K562 (cell line): ENCODE data around the gene MANEAL. TPM values are rescaled to one million over a fixed set of nuclear protein-coding genes. Genes with fewer than 3 reads are reported as not detected.

Experiments used
- ATF1 ChIP-seq, 2 experiments: fragments of 450-650 bp in 1 of 2; IDR thresholded peaks; 2 replicates each; pipeline ENCODE4 v1.6.1; 2016; ENCODE audit warnings: missing compliant biosample characterization in 1 of 2, missing genetic modification characterization in 1 of 2
- CAMTA2 ChIP-seq: fragments of 250-450 bp; sonication (Bioruptor Pico); conservative IDR thresholded peaks from 2 replicates; pipeline ENCODE4 v1.5.1; 2022
- CREB3 ChIP-seq: fragments of 450-650 bp; conservative IDR thresholded peaks from 2 replicates; pipeline ENCODE4 v1.6.1; 2016; ENCODE audit warnings: missing genetic modification characterization, low read depth, mild to moderate bottlenecking, missing compliant biosample characterization, moderate library complexity
- ELF4 ChIP-seq: fragments of 450-650 bp; formaldehyde crosslinking; IDR thresholded peaks from 2 replicates; pipeline ENCODE4 v1.4.0; 2022; ENCODE audit warnings: missing genetic modification characterization
- EP400 ChIP-seq: fragments of 450-650 bp; IDR thresholded peaks from 2 replicates; pipeline ENCODE4 v1.6.1; 2017; ENCODE audit warnings: antibody characterized with exemption, mild to moderate bottlenecking, moderate library complexity
- GABPB1 ChIP-seq: sonication (generic); formaldehyde crosslinking; IDR thresholded peaks from 2 replicates; pipeline ENCODE4 v1.8.0; 2022; ENCODE audit warnings: mild to moderate bottlenecking, missing genetic modification reagents
- MBD2 ChIP-seq: sonication (generic); IDR thresholded peaks from 2 replicates; pipeline ENCODE4 v1.6.1; 2016; ENCODE audit warnings: low read depth, borderline replicate concordance
- MCM5 ChIP-seq: fragments of 450-650 bp; IDR thresholded peaks from 2 replicates; pipeline ENCODE4 v1.6.1; 2016; ENCODE audit warnings: low read depth
- NKRF ChIP-seq: fragments of 450-650 bp; IDR thresholded peaks from 2 replicates; pipeline ENCODE4 v1.6.1; 2016; ENCODE audit warnings: borderline replicate concordance
- RREB1 ChIP-seq: fragments of 250-450 bp; sonication (Bioruptor Pico); IDR thresholded peaks from 2 replicates; pipeline ENCODE4 v1.4.0; 2020
- SMAD3 ChIP-seq: fragments of 450-650 bp; formaldehyde crosslinking; conservative IDR thresholded peaks from 2 replicates; pipeline ENCODE4 v1.4.0; 2020; ENCODE audit warnings: mild to moderate bottlenecking
- SPI1 ChIP-seq: IDR thresholded peaks from 2 replicates; pipeline ENCODE4 v1.6.1; 2011; ENCODE audit warnings: low read depth, low read length, control low read depth, borderline replicate concordance
- SUPT5H ChIP-seq: fragments of 450-650 bp; IDR thresholded peaks from 2 replicates; pipeline ENCODE4 v1.6.1; 2016
- TOE1 ChIP-seq, 2 experiments: fragments of 450-650 bp in 1 of 2; sonication (generic) in 1 of 2; formaldehyde crosslinking in 1 of 2; IDR thresholded peaks; 2 replicates each; pipeline versions ENCODE4 v1.7.1 to v1.8.0; 2016 to 2022; ENCODE audit warnings: borderline replicate concordance in 2 of 2, mild to moderate bottlenecking in 2 of 2, antibody characterized with exemption in 1 of 2, inconsistent platforms in 1 of 2, low read depth in 1 of 2, missing genetic modification reagents in 1 of 2, moderate library complexity in 1 of 2
- ZNF445 ChIP-seq: fragments of 250-450 bp; sonication (Bioruptor Pico); IDR thresholded peaks from 2 replicates; pipeline ENCODE4 v1.4.0; 2020; ENCODE audit warnings: low read depth, mild to moderate bottlenecking, moderate library complexity
- ZNF639 ChIP-seq, 2 experiments: fragments of 200-800 bp in 1 of 2; sonication (Bioruptor generic) in 1 of 2; sonication (generic) in 1 of 2; formaldehyde crosslinking in 1 of 2; IDR thresholded peaks in 1 of 2; conservative IDR thresholded peaks in 1 of 2; 2 replicates each; pipeline versions ENCODE4 v1.5.0 to v1.6.1; 2016 to 2020; ENCODE audit warnings: missing compliant biosample characterization in 1 of 2, missing genetic modification characterization in 1 of 2, missing genetic modification reagents in 1 of 2
- polyA plus RNA-seq, 8 experiments: library from polyadenylated mRNA; depleted of rRNA in 4 of 8; stranded (reverse) in 5 of 8; unstranded in 3 of 8; fragments of >200 nt; fragmentation: Nextera tagmentation in 2 of 8; fragmentation: Illumina TruSeq in 1 of 8; extraction: Ambion mirVana in 2 of 8; extraction: Trizol in 1 of 8; gene quantifications; 2 replicates each; pipeline versions ENCODE4 v1.2.1 to v1.2.3, GENCODE V29; 2011 to 2014; ENCODE audit warnings: inconsistent platforms in 1 of 8, missing spikeins in 1 of 8
- total RNA-seq, 7 experiments: library from RNA; depleted of rRNA in 6 of 7; stranded (reverse); fragments of >200 nt in 6 of 7; fragmentation: Illumina TruSeq in 2 of 7; extraction: Trizol in 2 of 7; gene quantifications; 2 replicates each; pipeline versions ENCODE4 v1.2.1 to v1.2.3, GENCODE V29; 2011 to 2021; ENCODE audit warnings: low replicate concordance in 1 of 7

Gene MANEAL
- total and polyA plus RNA-seq, 9 of the 15 experiments (the other 6 are each of a cell fraction or from before 2014, with no cell fraction given): 0.37 to 3.2 (median 1.2) TPM

- TF ChIP-seq ZNF639 (CRISPR knock-in tag; conservative IDR thresholded peaks at IDR 0.05 in 1 of 2, IDR thresholded peaks at IDR 0.05 in 1 of 2): peak in 1 of 2 experiments; percentile 74; a peak in 2 of 4 replicates
- peak; percentile 87 for TF ChIP-seq TOE1 (IDR thresholded peaks at IDR 0.05; ENCODE audit: borderline replicate concordance)
- TF ChIP-seq TOE1 (CRISPR knock-in tag; IDR thresholded peaks at IDR 0.05; ENCODE audit: borderline replicate concordance, low read depth): no peak
- TF ChIP-seq MBD2: peak; percentile 67
- peak; percentile 94 for TF ChIP-seq SPI1
- TF ChIP-seq GABPB1 (CRISPR knock-in tag): peak; percentile 94
- no peak for TF ChIP-seq ZNF445 (CRISPR knock-in tag)
- no peak; the same call in 1 of the 2 replicates for TF ChIP-seq CAMTA2 (CRISPR knock-in tag)
- TF ChIP-seq SMAD3: no peak
- peak; percentile 83 for TF ChIP-seq NKRF
- TF ChIP-seq ELF4: 0 out of 2 replicates have a peak, but pooled peaks have one; percentile 43
- no peak for TF ChIP-seq ATF1 (CRISPR knock-in tag; IDR thresholded peaks at IDR 0.05)
- TF ChIP-seq ATF1 (tag; IDR thresholded peaks at IDR 0.05): peak; percentile 83
- TF ChIP-seq CREB3 (tag): no peak
- no peak for TF ChIP-seq RREB1 (CRISPR knock-in tag)
- peak; percentile 76; the same call in 1 of the 2 replicates for TF ChIP-seq EP400
- TF ChIP-seq MCM5: no peak
- peak; percentile 63 for TF ChIP-seq SUPT5H
Observed at GRCh38 chr1:37807555-37808368, 14.1 kb downstream of the MANEAL start, which contains the start of the genes C1orf122 and YRDC (continued).
